COR-L47 (cell line): ENCODE results near the gene MBNL1.
"Not testable (repeated sequence)": the region's sequence is repeated elsewhere in the genome, so short reads cannot be mapped to it uniquely, and the experiment has no call there.

Source experiments
- DNase-seq: peaks from one replicate; lab custom pipeline; 2025; lab: John Stamatoyannopoulos, UW

The MBNL1 gene

GRCh38 chr3:152350139-152350538 is 81.4 kb downstream of the MBNL1 start:
- no peak for DNase-seq

DNA sequence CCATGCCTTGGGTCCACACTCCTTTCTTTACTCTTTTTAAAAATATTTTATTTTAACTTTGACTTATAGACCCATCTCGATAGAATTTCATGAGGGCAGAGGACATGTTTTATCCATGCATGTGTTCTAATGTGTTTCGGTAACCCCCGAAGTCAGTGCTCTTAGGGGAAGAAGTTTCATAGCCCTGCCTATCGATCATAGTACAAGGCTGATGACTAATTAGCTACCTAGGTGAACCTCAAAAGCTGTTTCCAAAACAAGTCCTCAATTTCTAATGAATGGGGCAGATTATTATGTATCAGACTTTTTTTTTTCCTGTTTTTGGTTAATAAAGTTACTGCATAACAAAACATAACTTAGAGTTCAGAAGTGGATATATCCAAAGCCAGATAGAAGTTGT is 82.0 kb downstream of the MBNL1 start:
- no peak for DNase-seq

DNA sequence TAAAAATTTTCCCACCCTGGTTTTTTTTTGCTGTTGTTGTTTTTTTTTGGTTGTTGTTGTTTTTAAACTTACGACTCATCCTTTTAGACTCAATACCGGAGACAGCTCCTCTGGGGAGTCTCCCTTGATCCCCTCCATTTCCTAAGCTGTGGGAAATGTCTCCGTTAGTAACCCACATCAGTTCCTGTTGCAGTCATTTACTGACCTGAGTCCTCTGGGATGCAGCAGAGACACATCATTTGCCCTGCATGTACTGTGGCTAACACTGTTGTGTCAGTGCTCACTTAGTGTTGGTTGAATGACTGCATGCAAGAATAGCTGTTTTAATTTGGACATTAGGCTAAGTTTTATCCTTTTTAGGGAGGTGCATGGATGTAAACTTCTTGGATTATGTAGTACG is 83.8 kb downstream of the MBNL1 start:
- no peak for DNase-seq

GRCh38 chr3:152353578-152353977 is 84.8 kb downstream of the MBNL1 start:
- no peak for DNase-seq

- no peak for DNase-seq
Observed at GRCh38 chr3:152355744-152356665, 87.3 kb downstream of the MBNL1 start.

DNA sequence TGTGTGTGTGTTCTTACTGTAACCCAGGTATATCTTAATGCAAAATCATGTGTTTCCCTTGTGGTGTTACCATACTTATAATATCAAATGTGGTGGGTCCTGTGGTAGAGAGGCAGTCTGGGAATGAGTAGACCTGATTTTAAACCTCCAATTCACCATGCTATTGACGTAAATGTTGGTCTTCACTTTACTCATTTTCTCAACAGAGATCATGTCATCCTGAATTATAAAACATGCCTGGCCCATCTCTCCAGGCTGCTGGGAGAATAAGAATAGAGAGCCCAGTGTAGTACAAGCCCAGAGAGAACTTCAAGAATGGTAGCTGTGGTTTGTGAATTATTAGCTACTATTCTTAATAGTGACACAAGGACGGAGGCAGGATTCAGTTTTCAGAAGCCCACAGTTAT is 88.1 kb downstream of the MBNL1 start:
- no peak for DNase-seq

- no peak for DNase-seq
Observed at GRCh38 chr3:152357587-152357986, 88.9 kb downstream of the MBNL1 start.

- DNase-seq: no peak
Observed at GRCh38 chr3:152359385-152360248, 90.9 kb downstream of the MBNL1 start.

DNA sequence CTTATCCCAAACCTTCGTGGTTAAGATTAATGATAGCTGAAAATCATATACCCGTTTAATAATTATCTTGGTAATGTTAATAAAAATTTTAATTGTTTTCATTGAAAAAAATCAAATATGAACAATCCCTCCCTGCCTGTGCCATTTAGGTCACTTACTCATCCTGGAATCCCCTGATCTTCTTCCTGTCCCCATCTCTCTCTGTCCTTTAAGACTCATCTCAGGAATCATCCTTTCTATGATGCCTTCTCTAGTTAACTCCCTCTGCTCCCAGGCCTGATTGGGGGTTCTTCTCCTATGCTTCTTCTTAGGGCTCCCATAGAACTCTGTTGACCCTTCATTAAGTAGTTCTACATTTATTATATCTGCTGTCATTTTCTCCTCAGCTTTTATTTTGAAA is 91.6 kb downstream of the MBNL1 start:
- no peak for DNase-seq

DNA sequence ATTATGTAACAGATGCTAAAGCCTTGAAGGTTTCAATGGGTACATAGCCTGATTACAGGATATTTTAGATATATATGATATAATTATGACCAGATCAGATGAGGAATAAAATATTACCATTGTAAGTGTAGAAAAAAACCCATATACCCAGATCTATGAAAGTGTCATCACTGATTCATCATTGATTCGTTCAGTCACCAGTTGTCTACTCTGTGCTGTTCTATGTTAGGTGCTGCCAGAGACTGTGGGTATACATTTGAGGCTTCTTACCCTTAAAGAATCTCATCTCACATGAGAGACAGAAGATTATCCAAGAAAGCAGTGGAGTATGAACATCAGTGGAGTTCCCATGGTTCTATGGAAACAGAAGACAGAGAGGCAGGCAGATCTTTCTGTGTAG is 92.2 kb downstream of the MBNL1 start:
- DNase-seq: no peak

GRCh38 chr3:152362086-152362485 is 93.4 kb downstream of the MBNL1 start:
- DNase-seq: no peak

- no peak for DNase-seq
Observed at GRCh38 chr3:152364237-152364636, 95.5 kb downstream of the MBNL1 start.

- no peak for DNase-seq
Observed at GRCh38 chr3:152365126-152365525, 96.4 kb downstream of the MBNL1 start.

GRCh38 chr3:152365766-152366593 is 97.3 kb downstream of the MBNL1 start:
- no peak for DNase-seq

GRCh38 chr3:152367192-152367591 is 98.5 kb downstream of the MBNL1 start:
- DNase-seq: not testable (repeated sequence)

- DNase-seq: not testable (repeated sequence)
Observed at GRCh38 chr3:152372633-152373032, 103.9 kb downstream of the MBNL1 start.

DNA sequence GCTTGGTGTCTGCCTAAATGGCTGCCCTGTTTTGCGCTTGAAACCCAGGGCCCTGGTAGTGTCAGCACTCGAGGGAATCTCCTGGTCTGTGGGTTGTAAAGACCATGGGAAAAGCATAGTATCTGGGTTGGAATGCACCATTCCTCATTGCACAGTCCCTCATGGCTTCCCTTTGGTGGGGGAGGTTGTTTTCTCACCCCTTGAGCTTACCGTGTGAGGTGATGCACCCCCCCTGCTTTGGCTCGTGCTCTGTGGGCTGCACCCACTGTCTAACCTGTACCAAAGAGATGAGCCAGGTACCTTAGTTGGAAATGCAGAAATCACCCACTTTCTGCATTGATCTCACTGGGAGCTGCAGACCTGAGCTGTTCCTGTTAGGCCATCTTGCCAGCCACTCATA is 104.7 kb downstream of the MBNL1 start:
- DNase-seq: no peak

DNA sequence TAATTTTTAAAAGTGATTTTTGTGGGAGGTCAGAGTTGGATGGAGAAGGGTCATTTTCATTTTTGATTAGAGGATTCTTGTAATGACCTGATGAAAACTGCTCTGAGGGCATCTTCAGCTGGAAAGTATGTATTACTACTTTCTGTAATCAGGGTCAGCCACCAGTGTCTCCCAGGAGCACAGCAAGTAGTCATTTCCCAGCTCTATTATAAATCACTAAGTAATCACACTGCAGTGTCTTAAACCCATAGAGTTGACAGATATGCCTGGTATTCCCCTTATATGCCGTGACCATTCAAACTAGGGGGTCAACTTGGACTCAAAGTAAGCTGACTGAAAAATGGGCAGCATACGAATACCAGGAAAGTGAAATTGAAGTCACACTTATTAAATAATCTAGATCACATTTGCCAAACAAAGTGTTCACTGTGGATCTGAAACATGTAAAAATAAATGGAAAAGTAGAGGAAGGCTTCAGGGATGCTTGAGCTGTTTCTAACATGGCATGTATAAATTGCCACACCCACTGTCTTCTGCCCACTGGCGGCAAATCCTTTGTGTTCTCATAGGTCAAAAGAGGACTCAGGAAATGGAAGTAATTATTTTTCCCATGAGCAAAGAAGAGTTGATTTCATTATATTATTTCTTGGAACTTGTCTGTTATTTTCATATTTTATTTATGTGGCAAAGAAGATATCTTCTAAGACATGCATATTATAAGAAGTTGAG is 105.7 kb downstream of the MBNL1 start:
- DNase-seq: no peak

DNA sequence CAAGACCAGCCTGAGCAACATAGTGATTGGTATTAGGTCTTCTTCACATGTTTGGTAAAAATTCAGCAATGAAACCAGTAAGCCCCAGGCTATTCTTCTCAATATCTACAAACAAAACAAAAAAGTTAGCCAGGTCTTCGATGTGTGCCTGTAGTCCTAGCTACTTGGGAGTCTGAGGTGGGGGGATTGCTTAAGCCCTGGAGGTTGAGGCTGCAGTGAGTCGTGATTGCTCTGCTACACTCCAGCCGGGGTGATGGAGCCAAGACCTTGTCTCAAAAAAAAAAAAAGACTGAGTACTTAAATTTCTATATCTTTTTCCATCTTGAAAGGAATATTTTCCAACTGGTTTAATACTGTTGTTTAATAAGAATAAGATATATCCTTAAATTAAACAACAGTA is 106.8 kb downstream of the MBNL1 start:
- no peak for DNase-seq

- DNase-seq: no peak
Observed at GRCh38 chr3:152376351-152377183, 107.8 kb downstream of the MBNL1 start.

DNA sequence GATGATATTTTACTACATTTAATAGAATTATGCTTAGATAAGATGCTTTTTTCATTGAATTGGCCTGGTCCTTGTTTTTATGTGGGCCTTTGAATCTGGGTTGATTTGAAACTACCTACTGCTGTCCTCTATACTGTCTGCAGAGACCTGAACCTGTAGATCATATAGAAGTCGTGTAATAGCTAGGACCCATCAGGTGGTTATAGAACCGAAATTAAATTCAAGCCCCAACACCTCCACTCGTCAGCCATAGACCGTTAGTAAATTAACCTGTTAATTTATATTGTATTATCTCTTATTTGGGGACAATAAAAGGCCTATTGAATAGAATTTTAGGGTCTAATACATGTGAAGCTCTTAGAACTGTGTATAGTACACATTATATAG is 108.4 kb downstream of the MBNL1 start:
- no peak for DNase-seq
